GM21528 (cell line): ENCODE results near the gene PRLR.
A peak's percentile ranks its signal among the peaks of the same experiment; 100 is the strongest.

Source experiments
- ATAC-seq: cut with Tn5 transposase; IDR thresholded peaks from one replicate; pipeline ENCODE4 v1.9.1; 2021; ENCODE audit warnings: mild to moderate bottlenecking, moderate library complexity; ENCODE audit not compliant: unreplicated experiment, low FRiP score

Gene PRLR

DNA sequence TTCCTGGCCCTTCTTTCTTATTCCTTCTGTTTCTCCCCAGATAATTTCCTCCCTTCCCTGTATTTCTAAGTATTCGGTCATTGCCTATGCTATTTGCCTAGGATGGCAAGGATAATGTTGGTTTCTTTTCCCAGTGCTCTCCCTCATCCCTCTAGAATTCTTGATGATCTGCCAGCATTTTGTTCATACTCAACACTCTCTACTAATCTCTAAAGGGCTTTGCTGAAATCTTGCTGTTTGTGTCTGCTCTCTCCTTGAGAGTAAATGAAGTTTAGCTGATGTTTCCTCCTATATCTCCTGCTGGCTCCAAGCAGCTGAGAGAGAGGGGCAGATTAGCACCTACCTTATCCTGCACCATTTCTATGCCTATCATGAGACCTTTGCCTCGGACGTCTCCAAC is 220.6 kb downstream of the PRLR start:
- ATAC-seq: no peak

DNA sequence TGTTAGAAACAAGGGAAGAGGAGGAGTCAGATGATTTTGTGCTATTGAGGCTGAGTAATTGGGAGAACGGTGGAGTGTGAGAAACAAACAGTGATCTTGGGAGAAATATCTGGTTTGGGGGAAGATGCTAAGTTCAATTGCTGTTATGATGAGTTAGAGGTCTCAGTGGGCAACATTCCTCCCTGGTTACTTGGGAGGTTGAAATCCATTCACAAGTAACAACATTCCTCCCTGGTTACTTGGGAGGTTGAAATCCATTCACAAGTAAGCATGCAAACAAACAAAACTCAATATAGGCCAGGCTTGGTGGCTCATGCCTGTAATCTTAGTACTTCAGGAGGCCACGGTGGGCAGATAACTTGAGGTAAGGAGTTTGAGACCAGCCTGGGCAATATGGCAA is 221.3 kb downstream of the PRLR start:
- no peak for ATAC-seq

DNA sequence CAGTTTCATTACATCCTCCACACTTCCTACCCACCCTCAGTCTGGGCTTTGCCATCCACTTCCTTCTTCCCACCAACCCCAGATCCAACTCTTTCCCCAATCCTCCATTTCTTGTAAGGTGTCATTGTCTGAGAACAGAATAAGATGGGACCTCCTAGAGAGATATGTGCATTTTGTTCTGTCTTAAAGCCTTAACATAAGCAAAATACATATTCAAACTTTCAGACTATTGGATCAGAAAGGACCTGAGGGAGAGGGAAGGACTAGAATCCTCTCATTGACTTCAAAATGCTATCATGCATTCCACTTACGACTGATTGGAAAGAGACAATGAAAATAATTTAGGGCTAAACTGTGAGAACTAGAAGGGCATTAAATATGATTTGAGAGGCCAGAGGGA is 225.5 kb downstream of the PRLR start:
- ATAC-seq: no peak

DNA sequence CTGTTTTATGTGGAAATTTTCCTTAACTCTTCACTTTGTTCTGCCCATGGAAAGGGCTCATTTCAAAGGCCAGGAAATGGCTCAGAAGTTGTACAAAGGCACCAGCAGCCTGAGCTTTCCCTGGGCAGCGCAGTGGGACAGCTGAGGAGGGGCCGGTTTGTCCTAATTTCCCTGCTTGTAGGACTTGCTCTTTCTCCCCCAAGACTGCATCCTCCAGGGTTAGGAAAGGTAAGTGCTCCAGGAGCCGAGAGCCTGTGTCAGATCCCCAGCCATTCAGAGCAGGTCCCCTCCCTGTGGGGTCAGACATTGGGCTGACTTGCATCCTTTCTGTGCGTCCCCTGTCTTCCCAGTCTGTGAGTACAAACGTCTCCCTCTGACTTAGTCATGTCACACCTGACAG is 226.1 kb downstream of the PRLR start:
- ATAC-seq: no peak

DNA sequence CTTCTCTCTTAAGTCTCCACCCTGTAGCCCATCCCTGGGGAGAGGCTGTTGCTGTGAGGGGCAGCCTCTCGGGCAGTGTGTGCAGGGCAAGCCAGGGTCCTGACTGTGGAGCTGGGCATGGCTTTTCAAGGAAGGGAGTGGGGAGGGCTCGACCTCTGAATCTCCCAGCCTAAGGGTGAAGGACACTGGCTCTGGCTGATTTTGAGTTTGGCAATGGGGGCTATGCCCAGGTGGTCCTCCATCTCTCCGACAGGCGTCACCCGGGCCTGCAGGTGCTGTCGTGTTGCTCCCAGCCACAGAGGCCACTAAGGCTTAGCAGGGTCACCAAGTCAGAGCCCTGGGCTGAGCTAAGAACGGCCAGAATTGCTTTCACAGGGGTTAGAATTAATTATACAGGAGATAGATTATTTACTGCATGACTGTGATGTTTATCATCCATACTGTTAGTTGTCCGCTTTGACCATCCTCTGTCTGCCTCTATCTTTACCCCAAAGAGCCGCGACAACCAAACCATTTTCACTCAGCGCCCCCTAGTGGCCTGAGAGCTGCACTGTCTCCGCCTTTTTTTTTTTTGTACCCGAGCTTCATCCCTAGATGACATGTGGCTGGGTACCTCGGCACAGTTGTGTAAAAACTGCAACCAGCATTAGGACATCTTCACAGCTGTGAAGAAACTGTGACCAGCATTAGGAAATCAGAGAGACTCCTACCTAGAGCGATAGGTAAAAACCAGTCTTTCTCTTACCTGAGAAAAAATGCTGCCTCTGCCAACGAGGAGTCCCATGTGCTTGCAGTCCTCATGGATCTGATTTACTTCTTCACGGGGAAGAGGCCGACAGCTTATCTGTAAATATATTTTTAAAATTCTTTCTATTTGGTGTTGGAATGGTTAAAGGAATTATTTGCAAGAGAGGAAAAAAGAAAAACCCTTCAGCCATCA is 227.0 kb downstream of the PRLR start:
- peak; percentile 80 for ATAC-seq

DNA sequence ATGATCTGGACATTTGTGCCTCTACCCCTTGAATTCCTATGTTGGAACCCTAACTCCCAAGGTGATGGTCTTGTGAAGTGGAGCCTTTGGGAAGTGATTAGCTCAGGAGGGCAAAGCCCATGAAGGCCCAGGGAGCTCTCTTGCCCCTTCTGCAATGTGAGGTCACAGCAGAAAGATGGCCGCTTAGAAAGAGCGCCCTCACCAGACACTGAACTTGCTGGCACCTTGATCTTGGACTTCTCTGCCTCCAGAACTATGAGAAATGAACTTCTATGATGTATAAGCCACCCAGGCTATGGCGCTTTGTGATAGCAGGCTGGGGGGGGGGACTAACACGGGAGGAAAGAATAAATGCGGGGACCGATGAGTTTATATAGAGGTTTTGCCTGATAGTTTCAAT is 227.8 kb downstream of the PRLR start:
- no peak for ATAC-seq

DNA sequence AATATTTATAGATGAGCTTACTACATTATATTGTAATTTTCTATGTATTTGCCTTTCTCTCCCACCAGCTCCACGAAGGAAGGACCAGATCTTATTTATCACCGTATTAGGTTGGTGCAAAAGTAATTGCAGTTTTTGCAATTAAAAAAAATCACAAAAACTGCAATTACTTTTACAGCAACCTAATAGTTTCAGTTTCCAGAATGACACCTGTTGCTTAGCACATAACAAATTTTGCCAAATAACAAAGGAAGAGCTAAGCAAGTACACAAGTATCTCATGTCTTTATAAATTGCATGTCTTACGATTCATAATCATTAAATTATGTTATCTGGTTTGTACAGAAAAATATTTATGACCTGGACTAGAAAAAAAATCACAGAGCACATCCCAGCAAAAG is 228.4 kb downstream of the PRLR start:
- no peak for ATAC-seq
